ENCODE results near the gene CPN2.
A peak's percentile ranks its signal among the peaks of the same experiment; 100 is the strongest.

Gene CPN2

GRCh38 chr3:194380326-194380725 is 29.2 kb upstream of the CPN2 start:
- no peak for DNase-seq

DNA sequence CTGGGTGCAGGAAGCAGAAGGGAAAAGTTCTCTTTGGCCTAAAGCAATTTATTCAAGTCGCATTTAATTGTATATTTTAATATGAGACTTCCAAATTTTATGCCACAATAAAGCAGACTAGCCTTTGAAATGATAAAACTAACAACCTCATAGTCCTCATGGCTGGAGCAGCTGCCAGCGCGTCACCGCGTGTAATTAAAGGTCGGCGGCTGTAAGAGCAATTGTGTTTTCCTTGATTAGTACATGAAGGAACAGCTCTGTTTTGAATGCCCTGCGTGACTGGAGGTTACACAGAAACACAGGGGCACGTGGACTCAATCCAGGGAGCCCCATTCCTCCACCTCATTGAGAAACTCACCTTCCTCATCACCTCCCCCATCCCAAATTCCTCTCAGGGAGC is 28.5 kb upstream of the CPN2 start:
- no peak for DNase-seq

- DNase-seq, result no peak
Measured at GRCh38 chr3:194379231-194379630, 28.1 kb upstream of the CPN2 start.

GRCh38 chr3:194377708-194378107 is 26.6 kb upstream of the CPN2 start:
- no peak for DNase-seq

DNA sequence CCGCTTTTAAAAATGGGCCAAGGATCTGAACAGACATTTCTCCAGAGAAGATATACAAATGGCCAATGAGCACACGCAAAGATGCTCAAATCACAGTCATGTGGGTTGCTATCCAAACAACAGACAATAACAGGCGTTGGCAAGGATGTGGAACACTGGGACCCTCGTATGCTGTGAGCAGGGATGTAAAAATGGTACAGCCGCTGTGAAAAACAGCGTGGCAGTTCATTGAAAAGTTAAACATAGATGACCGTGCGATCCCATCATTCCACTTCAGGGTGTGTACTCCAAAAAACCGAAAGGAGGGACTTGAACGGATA is 25.1 kb upstream of the CPN2 start:
- DNase-seq, result no peak

DNA sequence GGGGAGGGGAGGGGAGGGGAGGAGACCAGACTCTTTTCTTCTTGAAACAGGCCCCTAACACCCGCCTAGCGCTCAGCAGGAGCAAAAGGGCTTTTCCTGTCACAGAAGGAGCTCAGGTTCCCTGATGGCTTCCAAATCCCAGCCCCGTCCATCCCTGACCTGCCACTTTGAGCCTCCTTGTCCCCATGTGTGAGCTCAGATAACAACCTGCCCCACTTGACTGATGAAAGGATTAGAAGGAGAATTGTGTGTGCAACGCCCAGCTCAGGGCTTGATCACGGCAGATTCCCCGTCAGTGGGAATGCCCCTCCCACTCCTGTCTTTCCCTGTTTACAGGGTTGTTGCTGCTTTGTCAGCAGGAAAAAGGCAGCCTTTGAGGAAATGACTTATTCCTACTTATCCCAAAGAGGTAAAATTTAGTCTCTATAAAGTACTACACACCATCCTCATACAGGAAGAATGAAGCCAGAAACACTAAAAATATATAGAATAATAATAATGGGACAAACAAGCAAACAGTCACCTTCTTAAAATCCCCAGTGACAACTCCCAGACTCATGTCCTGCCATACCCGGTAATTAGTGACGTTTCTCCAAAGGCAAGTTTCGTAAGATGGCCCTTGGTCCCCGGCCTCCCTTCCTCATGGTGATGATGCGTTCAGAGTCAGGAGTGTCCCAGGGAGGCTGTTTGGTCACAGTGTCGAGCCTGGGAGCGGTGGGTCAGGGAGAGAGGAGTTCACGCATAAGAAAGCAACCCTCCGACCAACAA is 24.5 kb upstream of the CPN2 start:
- DNase-seq, result no peak

DNA sequence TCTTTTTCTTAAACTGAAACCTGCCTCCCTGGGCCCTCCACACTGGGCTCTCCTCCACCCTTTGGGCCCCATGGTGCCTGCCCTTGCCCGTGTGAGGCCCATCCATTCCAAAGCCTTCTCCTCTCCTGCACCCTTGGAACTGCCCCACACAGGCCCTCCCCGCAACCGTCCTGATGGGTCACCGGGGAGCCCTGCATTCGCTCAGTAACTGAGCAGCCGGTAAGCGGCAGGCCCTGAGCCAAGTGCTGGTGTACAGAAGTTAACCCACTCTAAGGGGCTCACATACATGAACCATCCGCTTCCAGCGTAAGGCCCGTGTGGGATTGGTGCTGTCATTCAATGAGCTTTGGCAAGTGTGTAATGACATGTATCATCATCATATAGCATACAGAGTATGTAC is 23.8 kb upstream of the CPN2 start:
- DNase-seq, result no peak

GRCh38 chr3:194373899-194374298 is 22.8 kb upstream of the CPN2 start:
- no peak for DNase-seq

DNA sequence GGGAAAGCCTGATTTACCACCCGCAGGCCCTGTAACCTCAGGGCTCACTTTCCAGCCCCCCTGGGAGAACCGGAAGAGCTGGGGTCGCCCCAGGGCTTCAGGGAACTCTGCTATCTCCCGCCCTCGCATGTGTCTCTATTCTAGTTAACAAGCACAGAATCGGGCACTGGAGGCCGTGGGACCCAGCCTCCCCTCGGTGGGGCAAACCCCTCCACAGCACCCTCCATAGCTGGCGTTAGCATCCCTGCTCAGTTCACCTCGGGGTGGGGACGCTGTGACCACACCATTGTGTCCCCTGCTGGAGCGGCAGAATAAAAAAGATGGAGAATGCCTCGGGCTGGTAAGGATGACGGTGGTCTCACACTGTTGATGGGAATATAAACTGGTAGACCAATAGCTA is 21.9 kb upstream of the CPN2 start:
- no peak for DNase-seq

- DNase-seq, result no peak
Measured at GRCh38 chr3:194370753-194371152, 19.6 kb upstream of the CPN2 start.

GRCh38 chr3:194369522-194370279 is 18.6 kb upstream of the CPN2 start, which contains the start of gene LRRC15:
TSS of gene LRRC15 (minus strand) at chr3:194369743. CDS start at chr3:194361043, 8,700 bp downstream.
- no peak for DNase-seq

DNA sequence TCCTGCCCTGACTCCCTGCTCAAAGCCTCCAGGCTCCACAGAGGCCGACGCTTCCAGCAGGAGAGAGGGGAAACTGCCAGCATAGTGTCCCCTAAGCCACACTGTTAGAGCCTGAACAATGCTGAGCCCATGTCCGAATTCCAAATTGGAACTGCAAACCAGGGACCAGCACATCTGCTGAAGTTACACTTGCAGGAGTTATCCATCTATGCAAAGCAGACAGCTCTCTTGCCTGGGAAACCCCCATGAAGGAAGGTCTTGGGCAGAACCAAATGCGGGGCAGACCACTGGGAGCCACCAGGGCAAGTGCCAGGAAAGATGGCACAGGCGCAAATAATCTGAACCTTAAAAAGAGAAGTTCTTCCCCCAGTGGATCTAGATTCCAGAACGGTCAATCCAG is 17.8 kb upstream of the CPN2 start:
- DNase-seq, result no peak

- DNase-seq, result no peak
Measured at GRCh38 chr3:194367992-194368841, 17.1 kb upstream of the CPN2 start.

GRCh38 chr3:194365978-194366490 is 14.9 kb upstream of the CPN2 start:
- no peak for DNase-seq

DNA sequence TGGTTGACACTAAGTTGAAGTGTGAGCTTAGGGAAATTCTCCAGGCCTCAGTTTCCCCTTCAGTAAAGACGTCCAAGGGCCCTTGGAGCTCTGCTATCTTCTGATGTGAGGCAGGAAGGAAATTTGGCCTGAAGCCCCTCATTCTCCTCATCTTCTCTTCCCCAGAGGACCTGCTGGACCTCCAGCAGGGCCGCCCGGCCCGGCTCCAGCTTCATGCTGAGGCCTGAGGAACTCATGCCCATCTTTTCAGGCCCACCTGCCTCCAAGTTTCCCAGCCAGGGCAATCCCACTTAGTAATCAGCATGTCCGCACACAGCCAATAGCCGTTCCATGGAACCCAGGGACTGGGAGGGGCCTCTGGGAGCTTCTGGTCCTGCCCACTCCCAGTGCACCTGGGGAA is 14.4 kb upstream of the CPN2 start:
- no peak for DNase-seq

DNA sequence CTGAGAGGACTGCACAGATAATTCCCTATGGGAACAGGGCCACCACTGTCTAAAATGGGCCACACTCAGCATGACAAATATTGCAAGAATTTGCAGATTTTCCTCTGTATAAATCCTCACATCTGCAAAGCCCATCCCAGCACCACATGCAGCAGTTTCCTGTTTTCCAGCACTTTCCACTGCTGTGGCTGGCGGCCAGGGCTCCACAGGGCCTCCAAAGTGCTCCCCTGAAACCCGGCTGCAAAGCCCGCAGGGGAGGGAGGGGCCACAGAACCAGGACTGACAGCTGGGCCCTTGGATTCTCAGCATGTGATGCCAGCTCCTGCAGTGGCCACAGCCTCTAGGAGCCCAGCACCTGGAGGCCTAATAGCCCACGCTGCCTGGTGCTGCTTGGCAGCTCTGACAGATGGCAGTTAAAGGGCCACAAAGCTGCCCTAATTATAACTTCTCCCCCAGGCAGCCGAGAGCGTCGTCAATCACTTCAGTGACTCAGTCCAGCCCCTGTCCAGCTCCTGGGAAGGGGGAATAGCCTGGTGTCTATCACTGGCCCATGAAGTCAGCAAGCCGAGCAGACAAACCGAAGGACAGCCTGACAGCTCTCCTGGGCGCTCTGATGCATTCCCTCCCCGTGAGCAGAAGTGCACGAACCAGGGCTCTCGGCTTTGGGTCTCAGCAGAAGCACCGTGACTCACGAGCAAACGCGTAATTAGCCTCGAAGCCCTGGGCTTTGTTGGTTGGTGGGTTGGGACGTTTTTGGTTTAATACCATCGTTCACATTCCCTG is 13.7 kb upstream of the CPN2 start:
- DNase-seq, result peak; percentile 76

DNA sequence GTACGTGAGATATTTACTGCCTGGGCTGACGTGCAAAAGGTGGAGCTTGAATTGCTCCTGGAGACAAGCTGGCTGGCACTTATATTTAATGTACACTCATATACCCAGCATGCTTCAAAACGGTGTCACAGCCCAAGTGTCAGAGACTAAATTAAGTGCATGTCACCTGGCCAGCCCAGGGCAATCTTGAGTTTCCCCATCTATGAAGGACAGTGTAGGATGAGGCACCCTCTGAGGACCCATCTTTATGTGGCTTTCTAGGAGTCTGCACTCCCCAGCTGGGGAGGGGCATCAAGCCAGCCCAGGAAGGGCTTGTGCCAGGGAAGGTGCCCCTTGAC is 13.2 kb upstream of the CPN2 start:
- no peak for DNase-seq

DNA sequence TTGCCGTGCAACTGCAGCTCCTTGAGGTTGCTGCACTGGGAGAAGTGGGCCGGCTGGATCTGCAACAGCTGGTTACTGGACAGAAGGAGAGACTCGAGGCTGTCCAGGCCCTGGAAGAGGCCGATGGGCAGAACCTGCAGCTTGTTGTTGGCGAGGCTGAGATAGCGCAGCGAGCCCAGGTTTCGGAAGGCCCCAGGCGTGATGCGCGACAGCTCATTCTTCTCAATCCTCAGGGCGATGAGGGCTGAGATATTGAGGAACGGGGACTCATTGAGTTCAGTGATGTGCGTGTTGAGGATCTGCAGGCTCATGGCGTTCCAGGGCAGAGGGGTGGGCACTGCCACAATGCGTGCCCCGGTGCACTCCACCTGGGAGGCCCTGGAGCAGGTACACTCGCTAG is 9.4 kb upstream of the CPN2 start:
- DNase-seq, result no peak

DNA sequence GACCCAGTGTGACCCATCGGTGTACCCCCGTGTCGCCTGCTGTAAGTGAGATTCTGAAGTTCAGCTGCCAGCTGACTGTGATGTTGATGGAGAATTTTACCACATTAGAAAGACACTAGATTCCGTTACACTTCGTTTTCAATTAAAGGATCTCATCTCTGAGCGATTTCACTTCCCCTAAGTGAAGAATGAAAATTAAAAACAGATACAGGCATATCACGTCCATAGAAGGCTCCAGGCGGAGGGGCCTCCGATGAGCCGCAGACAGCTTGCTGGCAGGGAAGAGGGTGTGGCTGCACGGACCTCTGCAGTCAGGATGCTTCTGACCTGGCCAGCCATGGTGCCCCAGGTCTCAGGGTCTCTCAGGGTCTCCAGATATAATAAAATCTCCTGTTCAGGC is 6.6 kb upstream of the CPN2 start:
- DNase-seq, result no peak

- DNase-seq, result no peak
Measured at GRCh38 chr3:194355379-194355778, 4.3 kb upstream of the CPN2 start.

GRCh38 chr3:194354315-194354714 is 3.2 kb upstream of the CPN2 start:
- DNase-seq, result no peak

GRCh38 chr3:194352667-194353246 is 1.6 kb upstream of the CPN2 start:
- no peak for DNase-seq
